K562 (cell line): ENCODE data around the gene BCO1. TPM values are rescaled to one million over a fixed set of nuclear protein-coding genes. Genes with fewer than 3 reads are reported as not detected.
A peak's percentile ranks its signal among the peaks of the same experiment; 100 is the strongest.

Experiments
- ATAC-seq: fragments of 200-7000 bp; cut with Tn5 transposase; 3 replicates; pipeline ENCODE4 v1.9.1; 2020; ENCODE audit warnings: moderate library complexity
- BruUV-seq: library from RNA; stranded (reverse); fragments of 400-500 nt; replicated peaks from 2 replicates; lab custom pipeline; 2021; lab: Mats Ljungman, UMichigan
- CTCF ChIA-PET: fragments of 300-600 bp; formaldehyde crosslinking; extraction: SDS; loops from one replicate; lab custom pipeline; 2021; ENCODE audit warnings: low intra/inter-chr PET ratio; lab: Yijun Ruan, JAX
- POLR2A ChIA-PET: fragments of 300-600, 350-650 bp; sonication (Branson Sonifier 250); formaldehyde crosslinking; extraction: SDS; loops from one replicate; lab custom pipeline; 2021; ENCODE audit warnings: antibody characterized with exemption, inconsistent platforms; lab: Yijun Ruan, JAX
- DNase-seq, 4 experiments: peaks; one replicate each; pipeline versions ENCODE4 v3.0.0 to v3.0.0-alpha.2; 2011 to 2018; ENCODE audit warnings: low spot score in 3 of 4, mixed read lengths in 3 of 4; ENCODE audit errors: extremely low read depth in 1 of 4
- FAIRE-seq: peaks from 2 replicates; lab custom pipeline; 2011; peaks lifted over from hg19 to GRCh38; lab: Jason Lieb, UNC
- H2AFZ ChIP-seq: 2 replicates; pipeline ENCODE4 v1.6.0; 2011; ENCODE audit warnings: low read depth, low read length, control low read depth, inconsistent platforms
- H3K27ac ChIP-seq: fragments of 200-600 bp; 3 replicates; pipeline ENCODE4 v1.8.0; 2011; ENCODE audit warnings: low read depth, mild to moderate bottlenecking, control low read depth, inconsistent platforms, low read length, moderate library complexity, mixed read lengths; ENCODE audit errors: extremely low read depth
- H3K27me3 ChIP-seq, 2 experiments: fragments of 300-600 bp in 1 of 2; 2 replicates in 1 of 2; 3 replicates in 1 of 2; pipeline versions ENCODE4 v1.6.0 to v1.8.0; 2011; ENCODE audit warnings: inconsistent platforms in 2 of 2, low read length in 2 of 2, mild to moderate bottlenecking in 1 of 2, mixed read lengths in 1 of 2, moderate library complexity in 1 of 2; ENCODE audit not compliant: control insufficient read depth in 2 of 2, insufficient read depth in 2 of 2
- H3K36me3 ChIP-seq: fragments of 300-600 bp; 3 replicates; pipeline ENCODE4 v1.8.0; 2011; ENCODE audit warnings: mild to moderate bottlenecking, low read length, inconsistent platforms; ENCODE audit not compliant: control insufficient read depth, insufficient read depth
- H3K4me1 ChIP-seq, 2 experiments: fragments of 200-600 bp in 1 of 2; replicated peaks in 1 of 2; 2 replicates in 1 of 2; 3 replicates in 1 of 2; pipeline versions ENCODE4 v1.5.1 to v1.8.0; 2011; ENCODE audit warnings: inconsistent platforms in 2 of 2, low read length in 2 of 2, mild to moderate bottlenecking in 1 of 2, mixed read lengths in 1 of 2, moderate library complexity in 1 of 2; ENCODE audit not compliant: control insufficient read depth in 2 of 2, insufficient read depth in 2 of 2
- H3K4me2 ChIP-seq: 2 replicates; pipeline ENCODE4 v1.6.1; 2011; ENCODE audit warnings: low read length, control low read depth, inconsistent platforms, mixed read lengths; ENCODE audit not compliant: insufficient read depth
- H3K4me3 ChIP-seq: fragments of 200-600 bp; sonication (generic), shearing (Covaris generic); 2 replicates; pipeline ENCODE4 v1.5.1; 2016; ENCODE audit warnings: control low read depth, inconsistent platforms
- H3K79me2 ChIP-seq: fragments of 200-600 bp; 3 replicates; pipeline ENCODE4 v1.8.0; 2011; ENCODE audit warnings: low read length, inconsistent platforms; ENCODE audit not compliant: control insufficient read depth, insufficient read depth
- H3K9ac ChIP-seq, 2 experiments: 2 replicates each; pipeline versions ENCODE4 v1.6.0 to v1.6.1; 2011; ENCODE audit warnings: low read depth in 2 of 2, low read length in 2 of 2, control low read depth in 1 of 2, inconsistent platforms in 1 of 2, mild to moderate bottlenecking in 1 of 2, mixed read lengths in 1 of 2; ENCODE audit not compliant: insufficient read depth in 1 of 2
- H3K9me1 ChIP-seq: one replicate; pipeline ENCODE4 v1.6.0; 2011; ENCODE audit warnings: inconsistent platforms, mild to moderate bottlenecking, low read length, moderate library complexity; ENCODE audit not compliant: control insufficient read depth, insufficient read depth
- H3K9me3 ChIP-seq: replicated peaks from 2 replicates; pipeline ENCODE4 v1.5.1; 2011; ENCODE audit warnings: low read depth, low read length, inconsistent platforms; ENCODE audit not compliant: control insufficient read depth, insufficient read depth
- H4K20me1 ChIP-seq: replicated peaks from 2 replicates; pipeline ENCODE4 v1.6.1; 2011; ENCODE audit warnings: low read length, inconsistent platforms, mixed read lengths; ENCODE audit not compliant: control insufficient read depth, insufficient read depth
- ARNT ChIP-seq, 2 experiments: fragments of 450-650 bp; IDR thresholded peaks; 2 replicates each; pipeline ENCODE4 v1.6.1; 2016; ENCODE audit warnings: mild to moderate bottlenecking in 1 of 2
- BRD9 ChIP-seq: fragments of 450-650 bp; IDR thresholded peaks from 2 replicates; pipeline ENCODE4 v1.6.1; 2018; ENCODE audit warnings: low read depth; ENCODE audit not compliant: partially characterized antibody
- CBX1 ChIP-seq: sonication (generic); IDR thresholded peaks from 2 replicates; pipeline ENCODE4 v1.6.1; 2016; ENCODE audit warnings: antibody characterized with exemption, low read depth, mild to moderate bottlenecking
- EGR1 ChIP-seq: fragments of 450-650 bp; conservative IDR thresholded peaks from 2 replicates; pipeline ENCODE4 v1.6.1; 2017; ENCODE audit warnings: mild to moderate bottlenecking
- ELF1 ChIP-seq: fragments of 200-800 bp; sonication (Bioruptor generic); IDR thresholded peaks from 2 replicates; pipeline ENCODE4 v1.6.1; 2016; ENCODE audit warnings: missing genetic modification characterization, missing compliant biosample characterization
- HBP1 ChIP-seq: fragments of 450-650 bp; formaldehyde crosslinking; IDR thresholded peaks from 2 replicates; pipeline ENCODE4 v1.4.0; 2022; ENCODE audit warnings: missing genetic modification characterization
- MECOM ChIP-seq: fragments of 250-450 bp; sonication (Bioruptor Pico); IDR thresholded peaks from 2 replicates; pipeline ENCODE4 v1.8.0; 2022; ENCODE audit warnings: inconsistent platforms
- NFATC3 ChIP-seq: fragments of 450-650 bp; IDR thresholded peaks from 2 replicates; pipeline ENCODE4 v1.6.1; 2017; ENCODE audit warnings: mild to moderate bottlenecking
- OTX1 ChIP-seq: fragments of 450-650 bp; formaldehyde crosslinking; IDR thresholded peaks from 2 replicates; pipeline ENCODE4 v1.4.0; 2022; ENCODE audit warnings: mild to moderate bottlenecking
- RBM22 ChIP-seq: fragments of 200-400 bp; formaldehyde crosslinking; IDR thresholded peaks from 2 replicates; pipeline ENCODE4 v1.6.1; 2018; ENCODE audit warnings: low read length, low read depth; ENCODE audit not compliant: poor library complexity, severe bottlenecking
- TEAD4 ChIP-seq, 2 experiments: sonication (generic) in 1 of 2; formaldehyde crosslinking in 1 of 2; IDR thresholded peaks; 2 replicates each; pipeline versions ENCODE4 v1.6.1 to v1.8.0; 2012 to 2022; ENCODE audit warnings: borderline replicate concordance in 1 of 2, inconsistent platforms in 1 of 2, low read length in 1 of 2, mild to moderate bottlenecking in 1 of 2, missing genetic modification reagents in 1 of 2
- ZBTB26 ChIP-seq: fragments of 450-650 bp; formaldehyde crosslinking; IDR thresholded peaks from 2 replicates; pipeline ENCODE4 v1.4.0; 2022; ENCODE audit warnings: missing genetic modification characterization
- ZFX ChIP-seq: sonication (generic); formaldehyde crosslinking; IDR thresholded peaks from 2 replicates; pipeline ENCODE4 v1.8.0; 2022; ENCODE audit warnings: mild to moderate bottlenecking, missing genetic modification reagents, moderate library complexity
- ZNF583 ChIP-seq: fragments of 250-450 bp; sonication (Bioruptor Pico); IDR thresholded peaks from 2 replicates; pipeline ENCODE4 v1.4.0; 2020
- WGBS: fragments of 100-300 bp; shearing (Covaris generic); methylation state at CpG from one replicate; pipeline ENCODE4 v1.1.6; 2016; ENCODE audit warnings: low coverage, mixed read lengths; ENCODE audit not compliant: insufficient coverage; ENCODE audit errors: missing lambda C conversion rate; 5-methylcytosine and 5-hydroxymethylcytosine counted together
- in situ Hi-C: fragments of 300-500 bp; cut with MboI; formaldehyde crosslinking; loops from 4 replicates; pipeline ENCODE4 v1.15.0; 2018; ENCODE audit warnings: inconsistent platforms, mixed read lengths
- intact Hi-C: fragments of 100-400 bp; cut with micrococcal nuclease; formaldehyde crosslinking; loops from 2 replicates; pipeline ENCODE4 v1.14.2; 2022
- polyA plus RNA-seq, 8 experiments: library from polyadenylated mRNA; depleted of rRNA in 4 of 8; stranded (reverse) in 5 of 8; unstranded in 3 of 8; fragments of >200 nt; fragmentation: Nextera tagmentation in 2 of 8; fragmentation: Illumina TruSeq in 1 of 8; extraction: Ambion mirVana in 2 of 8; extraction: Trizol in 1 of 8; gene quantifications; 2 replicates each; pipeline versions ENCODE4 v1.2.1 to v1.2.3, GENCODE V29; 2011 to 2014; ENCODE audit warnings: inconsistent platforms in 1 of 8, missing spikeins in 1 of 8
- total RNA-seq, 7 experiments: library from RNA; depleted of rRNA in 6 of 7; stranded (reverse); fragments of >200 nt in 6 of 7; fragmentation: Illumina TruSeq in 2 of 7; extraction: Trizol in 2 of 7; gene quantifications; 2 replicates each; pipeline versions ENCODE4 v1.2.1 to v1.2.3, GENCODE V29; 2011 to 2021; ENCODE audit warnings: low replicate concordance in 1 of 7
- TF ChIP-seq, protein P1 (sequence below), 2 experiments: fragments of 450-650 bp in 1 of 2; sonication (generic) in 1 of 2; formaldehyde crosslinking in 1 of 2; IDR thresholded peaks in 1 of 2; conservative IDR thresholded peaks in 1 of 2; 2 replicates each; pipeline versions ENCODE4 v1.6.1 to v1.8.1; 2016 to 2023; ENCODE audit warnings: mild to moderate bottlenecking in 2 of 2, moderate library complexity in 2 of 2, inconsistent platforms in 1 of 2, missing genetic modification reagents in 1 of 2

The BCO1 gene
- total and polyA plus RNA-seq, 9 of the 15 experiments (the other 6 are each of a cell fraction or from before 2014, with no cell fraction given) = not detected

- intact Hi-C loops (no loop called here), in situ Hi-C loops (no loop called here)
- peaks cover 4% of the 10 kb centered on the region; the same call in 1 of the 3 replicates for H3K36me3 ChIP-seq
- DNase-seq (peak in 2 of 4 experiments; percentile 26 to 31), ATAC-seq (no peak), FAIRE-seq (no peak)
- TSS peak; percentile 85 for BruUV-seq
- no peaks in the 10 kb centered on the region for H3K9me1 ChIP-seq
- peak overlapping the region; percentile 82 to 97 for H3K9ac ChIP-seq
- H3K27ac ChIP-seq = peak overlapping the region; percentile 87
- H3K9me3 ChIP-seq = no peaks in the 10 kb centered on the region
- H3K4me3 ChIP-seq = peak overlapping the region; percentile 80
- peak overlapping the region; percentile 96 for H2AFZ ChIP-seq
- WGBS = 6% methylated on average over 16 of the region's 16 CpGs
- H3K4me2 ChIP-seq = peak overlapping the region; percentile 97
- no peaks in the 10 kb centered on the region for H3K27me3 ChIP-seq
- H4K20me1 ChIP-seq = peaks cover 13% of the 10 kb centered on the region
- CTCF ChIA-PET = no interaction called here
- POLR2A ChIA-PET = interaction anchor here (0.5 to 1.7 kb wide), 11 partner anchors 10 to 542 kb away, joined by 3 to 11 read pairs (median 4); no protein-coding TSS in a partner anchor
- H3K4me1 ChIP-seq = peaks cover 17 to 22% of the 10 kb centered on the region in 2 experiments
- peaks cover 50% of the 10 kb centered on the region for H3K79me2 ChIP-seq
- TF ChIP-seq BRD9 = peak; percentile 37
- no peak for TF ChIP-seq RBM22
- TF ChIP-seq ELF1 (tag) = 0 out of 2 replicates have a peak, but pooled peaks have one; percentile 4
- peak; percentile 81 for TF ChIP-seq EGR1
- TF ChIP-seq ZFX (CRISPR knock-in tag) = peak; percentile 47; the same call in 1 of the 2 replicates
- TF ChIP-seq CBX1 = no peak
- TF ChIP-seq NFATC3 = no peak
- 0 out of 2 replicates have a peak, but pooled peaks have one; percentile 28 for TF ChIP-seq ZBTB26
- TF ChIP-seq ZNF583 (CRISPR knock-in tag) = no peak
- TF ChIP-seq OTX1 (CRISPR knock-in tag) = 0 out of 2 replicates have a peak, but pooled peaks have one; percentile 7
- TF ChIP-seq MECOM (CRISPR knock-in tag) = peak; percentile 48; the same call in 1 of the 2 replicates
- 0 out of 4 replicates have a peak, but pooled peaks of 1 of the 2 experiments have one; percentile 22 for TF ChIP-seq ARNT (IDR thresholded peaks at IDR 0.05)
- peak; percentile 8; the same call in 1 of the 2 replicates for TF ChIP-seq TEAD4 (IDR thresholded peaks at IDR 0.05; ENCODE audit: low read length)
- no peak for TF ChIP-seq TEAD4 (CRISPR knock-in tag; IDR thresholded peaks at IDR 0.05; ENCODE audit: borderline replicate concordance)
- 0 out of 2 replicates have a peak, but pooled peaks have one; percentile 30 for TF ChIP-seq HBP1
- TF ChIP-seq, protein P1, sequence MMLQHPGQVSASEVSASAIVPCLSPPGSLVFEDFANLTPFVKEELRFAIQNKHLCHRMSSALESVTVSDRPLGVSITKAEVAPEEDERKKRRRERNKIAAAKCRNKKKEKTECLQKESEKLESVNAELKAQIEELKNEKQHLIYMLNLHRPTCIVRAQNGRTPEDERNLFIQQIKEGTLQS (IDR thresholded peaks at IDR 0.05) = no peak
- TF ChIP-seq, protein P1 (CRISPR knock-in tag; conservative IDR thresholded peaks at IDR 0.05) = 0 out of 2 replicates have a peak, but pooled peaks have one; percentile 2
Measured at GRCh38 chr16:81313701-81314602, 75.5 kb downstream of the BCO1 start.
